Renal pelvis (tissue), 4 donors: ENCODE data around the gene TAF7L. TPM values are rescaled to one million over a fixed set of nuclear protein-coding genes. Genes with fewer than 3 reads are reported as not detected.

Source experiments
- DNase-seq: peaks from one replicate; pipeline ENCODE4 v3.0.0-alpha.2; 2013
- polyA plus RNA-seq, 3 donors: library from polyadenylated mRNA; unstranded; fragments of 120-200 nt; gene quantifications; one replicate each; pipeline ENCODE4 v1.2.1, GENCODE V29; 2013; ENCODE audit not compliant: insufficient read length in 3 of 3

TAF7L gene
- polyA plus RNA-seq, 3 donors = 0.31 to 0.50 (median 0.40) TPM

DNA sequence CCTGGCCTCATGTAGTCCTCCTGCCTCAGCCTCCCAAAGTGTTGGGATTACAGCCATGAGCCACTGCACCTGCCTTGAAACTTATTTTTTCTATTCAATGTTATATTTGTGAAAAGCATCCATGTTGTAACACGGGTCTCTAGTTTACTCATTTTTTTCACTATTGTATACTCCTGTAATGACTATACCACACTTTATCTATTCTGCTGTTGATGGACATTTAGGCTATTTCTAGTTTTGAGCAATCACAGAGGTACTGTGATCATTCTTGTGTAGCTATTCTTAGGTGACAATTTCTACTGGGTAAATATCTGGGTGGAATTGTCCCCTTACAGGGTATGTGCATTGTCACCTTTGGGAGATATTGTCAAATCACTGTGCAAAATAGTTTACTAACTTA lies 67.9 kb downstream of the TAF7L start:
- DNase-seq = no peak

- no peak for DNase-seq
These were observed 70.4 kb downstream of the TAF7L start for GRCh38 chrX:101220662-101221260.

DNA sequence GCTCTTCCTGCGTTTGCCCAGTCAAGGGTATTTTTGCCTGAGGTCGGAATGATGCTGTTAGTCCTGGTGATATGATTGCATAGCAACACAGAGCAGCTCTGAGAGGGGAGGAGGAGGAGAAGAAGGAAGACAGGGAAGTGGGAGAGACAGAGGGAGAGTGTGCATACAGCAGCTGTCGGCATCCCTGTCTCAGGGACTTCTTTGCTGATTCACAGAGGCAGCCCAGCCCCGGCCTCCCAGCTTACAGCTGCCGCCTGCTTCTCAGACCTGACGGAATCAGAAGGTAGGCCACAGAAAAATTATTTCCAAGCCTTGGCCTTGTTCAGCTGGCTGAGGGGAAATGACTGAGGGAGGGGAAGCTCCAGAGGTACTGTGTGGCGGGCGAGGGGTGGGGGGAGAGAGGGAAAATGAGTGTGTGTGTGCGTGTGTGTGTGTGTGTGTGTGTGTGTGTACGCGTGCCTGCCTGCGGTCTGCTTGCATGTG lies 71.2 kb downstream of the TAF7L start:
- no peak for DNase-seq

GRCh38 chrX:101219116-101219863 lies 71.8 kb downstream of the TAF7L start, which contains the start of gene DRP2:
TSS of gene DRP2 (plus strand) at chrX:101219786. CDS start at chrX:101231648, 11,862 bp downstream.
- no peak for DNase-seq

Other genes with a start within 250 kb of the TAF7L start
- gene TRMT2B, start 239.2 kb downstream of the TAF7L start, polyA plus RNA-seq = 10 to 100 TPM; 10.4 to 15.4 (median 12.3) TPM
- gene TMEM35A, start 212.5 kb downstream of the TAF7L start, polyA plus RNA-seq = 1 to 10 TPM; 6.5 to 8.1 (median 6.6) TPM
- gene CENPI, start 193.1 kb downstream of the TAF7L start, polyA plus RNA-seq = 1 to 10 TPM; 7.9 to 8.5 (median 8.4) TPM
- 1 to 10 TPM; 1.7 to 2.3 (median 2.0) TPM for gene DRP2, start 71.5 kb downstream of the TAF7L start, polyA plus RNA-seq
- 10 to 100 TPM; 17.2 to 22.0 (median 18.6) TPM for gene TIMM8A, start 57.4 kb upstream of the TAF7L start, polyA plus RNA-seq
- 1 to 10 TPM; 2.0 to 3.0 (median 2.2) TPM for gene BTK, start 94.9 kb upstream of the TAF7L start, polyA plus RNA-seq
- gene RPL36A, start 99.7 kb upstream of the TAF7L start, polyA plus RNA-seq = 1,000 to 10,000 TPM in 2 of 3 donors, 100 to 1,000 TPM in 1; 966 to 1,432 (median 1,147) TPM
- gene GLA, start 116.6 kb upstream of the TAF7L start, polyA plus RNA-seq = 10 to 100 TPM; 30.0 to 33.4 (median 31.9) TPM
- gene HNRNPH2, start 116.9 kb upstream of the TAF7L start, polyA plus RNA-seq = 100 to 1,000 TPM; 109 to 138 (median 137) TPM
- gene ARMCX4, start 194.1 kb upstream of the TAF7L start, polyA plus RNA-seq = 10 to 100 TPM; 19.0 to 32.8 (median 31.4) TPM